Stimulated activated CD4-positive, alpha-beta T cell treated with anti-CD3 and anti-CD28 coated beads, Interleukin-1b, Interleukin-23, amount 100 ng/mL, for 48 hours (primary cell): ENCODE results near the gene GAL3ST3.
"Not testable (repeated sequence)": the region's sequence is repeated elsewhere in the genome, so short reads cannot be mapped to it uniquely, and the experiment has no call there.

ENCODE experiments used
- DNase-seq: peaks from one replicate; pipeline ENCODE4 v3.0.0-alpha.2; 2020

GAL3ST3 gene, protein sequence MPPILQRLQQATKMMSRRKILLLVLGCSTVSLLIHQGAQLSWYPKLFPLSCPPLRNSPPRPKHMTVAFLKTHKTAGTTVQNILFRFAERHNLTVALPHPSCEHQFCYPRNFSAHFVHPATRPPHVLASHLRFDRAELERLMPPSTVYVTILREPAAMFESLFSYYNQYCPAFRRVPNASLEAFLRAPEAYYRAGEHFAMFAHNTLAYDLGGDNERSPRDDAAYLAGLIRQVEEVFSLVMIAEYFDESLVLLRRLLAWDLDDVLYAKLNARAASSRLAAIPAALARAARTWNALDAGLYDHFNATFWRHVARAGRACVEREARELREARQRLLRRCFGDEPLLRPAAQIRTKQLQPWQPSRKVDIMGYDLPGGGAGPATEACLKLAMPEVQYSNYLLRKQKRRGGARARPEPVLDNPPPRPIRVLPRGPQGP

GRCh38 chr11:66048547-66049323 lies at the start of gene GAL3ST3:
Gene GAL3ST3 (minus strand): TSS chr11:66049161. CDS start chr11:66045415, 3,746 bp downstream.
- no peak for DNase-seq

- not testable (repeated sequence) for DNase-seq
These were observed 43.2 kb upstream of the GAL3ST3 start for GRCh38 chr11:66092125-66092524.

GRCh38 chr11:66090288-66090687 lies 41.3 kb upstream of the GAL3ST3 start:
- DNase-seq: no peak

GRCh38 chr11:66089067-66089466 lies 40.1 kb upstream of the GAL3ST3 start:
- DNase-seq: no peak

GRCh38 chr11:66087148-66087908 lies 38.4 kb upstream of the GAL3ST3 start:
- no peak for DNase-seq

- no peak for DNase-seq
These were observed 36.0 kb upstream of the GAL3ST3 start for GRCh38 chr11:66084821-66085475.

DNA sequence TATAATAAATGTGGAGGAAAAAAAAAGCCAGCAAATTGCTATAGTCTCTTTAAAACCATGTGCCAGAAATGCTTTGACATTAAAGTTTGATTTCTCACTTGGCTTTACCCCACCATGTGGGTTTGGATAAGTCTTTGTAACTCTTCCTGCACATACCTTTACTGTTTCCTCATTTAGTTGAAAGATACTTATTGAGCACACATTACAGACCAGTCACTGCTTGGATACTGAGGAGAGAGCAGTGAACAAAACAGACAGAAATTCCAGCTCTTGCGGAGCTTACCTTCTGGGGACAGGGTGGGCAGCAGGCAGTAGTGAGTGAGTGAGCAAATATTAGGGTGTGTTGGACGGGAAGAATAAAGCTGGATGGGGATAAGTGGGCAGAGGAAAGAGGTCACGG lies 34.8 kb upstream of the GAL3ST3 start:
- no peak for DNase-seq

GRCh38 chr11:66082946-66083698 lies 34.2 kb upstream of the GAL3ST3 start:
- no peak for DNase-seq

DNA sequence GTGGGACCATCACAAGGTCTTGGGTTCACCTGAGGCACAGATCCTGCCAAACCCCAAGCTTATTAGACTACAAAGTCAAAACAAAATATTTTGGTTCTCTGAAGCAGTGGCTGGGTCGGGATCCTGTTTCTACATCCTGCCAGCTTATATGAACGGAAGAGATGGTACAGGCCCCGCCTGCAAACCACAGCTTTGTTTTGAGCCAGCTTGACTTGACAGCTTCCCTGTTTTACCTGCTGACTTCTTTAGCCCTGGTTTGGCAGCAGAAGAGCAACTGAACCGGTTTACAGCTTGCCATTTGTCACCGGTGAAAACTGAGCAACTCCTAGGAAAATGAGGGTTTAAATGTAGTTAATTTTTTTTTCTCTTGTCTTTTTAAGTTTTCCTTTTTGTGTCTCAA lies 32.5 kb upstream of the GAL3ST3 start:
- DNase-seq: peak; percentile 67

- DNase-seq: peak; percentile 59
These were observed 31.3 kb upstream of the GAL3ST3 start for GRCh38 chr11:66080055-66080817.

- not testable (repeated sequence) for DNase-seq
These were observed 30.0 kb upstream of the GAL3ST3 start for GRCh38 chr11:66078949-66079348.

DNA sequence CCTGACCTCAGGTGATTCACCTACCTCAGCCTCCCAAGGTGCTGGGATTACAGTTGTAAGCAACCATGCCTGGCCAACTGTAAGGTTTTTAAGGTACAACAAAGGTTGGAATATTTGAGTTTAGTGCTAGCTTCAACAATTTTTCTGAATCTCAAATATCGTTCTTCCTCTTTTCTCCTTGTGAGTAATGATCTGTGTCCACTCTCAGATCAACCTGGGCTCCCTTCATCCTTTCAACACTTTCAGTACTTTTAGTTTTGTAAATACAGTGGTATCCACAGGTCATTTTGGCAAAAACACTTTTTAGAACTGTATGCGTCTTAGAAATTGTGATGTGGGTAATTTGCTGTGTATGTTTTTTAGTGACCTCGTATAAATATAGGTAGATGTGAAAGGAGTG lies 29.0 kb upstream of the GAL3ST3 start:
- DNase-seq: no peak

DNA sequence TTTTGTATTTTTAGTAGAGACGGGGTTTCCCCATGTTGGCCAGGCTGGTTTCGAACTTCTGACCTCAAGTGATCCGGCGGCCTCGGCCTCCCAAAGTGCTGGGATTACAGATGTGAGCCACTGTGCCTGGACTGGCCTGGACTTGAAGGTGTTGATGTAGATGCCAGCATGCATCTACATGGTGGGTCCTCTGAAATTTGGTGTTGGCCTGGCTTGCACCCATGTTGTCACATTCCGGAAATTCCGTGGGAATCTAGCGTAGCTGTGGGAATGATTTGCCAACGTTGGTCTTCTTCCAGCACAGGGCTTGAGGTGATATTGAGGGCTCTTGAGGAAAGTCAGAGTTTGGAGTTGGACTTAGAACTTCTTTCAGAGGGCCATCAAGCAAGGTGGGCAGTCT lies 27.6 kb upstream of the GAL3ST3 start:
- no peak for DNase-seq

DNA sequence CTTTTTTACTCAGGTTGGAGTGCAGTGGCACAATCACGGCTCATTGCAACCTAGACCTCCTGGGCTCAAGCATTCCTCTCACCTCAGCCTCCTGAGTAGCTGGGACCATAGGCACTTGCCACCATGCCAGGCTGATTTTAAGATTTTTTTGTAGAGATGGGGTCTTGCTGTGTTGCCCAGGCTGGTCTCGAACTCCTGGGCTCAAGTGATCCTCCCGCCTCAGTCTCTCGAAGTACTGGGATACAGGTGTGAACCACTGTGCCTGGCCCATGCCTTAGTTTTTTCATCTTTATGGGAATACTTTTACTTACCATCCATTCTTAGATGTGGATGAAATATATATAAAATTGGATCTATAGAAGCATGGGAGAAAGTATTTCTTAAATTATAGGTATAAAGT lies 26.3 kb upstream of the GAL3ST3 start:
- no peak for DNase-seq

GRCh38 chr11:66073669-66074068 lies 24.7 kb upstream of the GAL3ST3 start:
- peak; percentile 28 for DNase-seq

- DNase-seq: no peak
These were observed 23.6 kb upstream of the GAL3ST3 start for GRCh38 chr11:66072518-66072917.

DNA sequence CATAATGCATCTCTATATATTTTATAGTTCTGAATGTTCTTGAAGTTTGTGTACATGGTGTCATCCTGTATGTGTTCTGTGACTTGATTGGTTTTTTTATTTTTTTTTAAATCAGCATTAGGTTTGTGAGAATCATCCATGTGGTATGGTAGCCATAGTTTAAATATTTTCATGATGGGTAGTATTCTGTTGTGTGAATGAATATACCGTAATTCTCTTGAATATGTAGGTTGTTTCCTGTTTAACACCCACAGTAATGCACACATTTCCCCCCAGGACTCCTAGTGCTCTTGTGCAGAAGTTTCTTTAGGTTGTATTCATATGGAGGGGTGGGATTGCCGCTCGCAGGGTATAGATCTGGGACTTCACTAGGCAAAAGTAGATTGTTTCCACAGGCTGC lies 23.1 kb upstream of the GAL3ST3 start:
- no peak for DNase-seq

DNA sequence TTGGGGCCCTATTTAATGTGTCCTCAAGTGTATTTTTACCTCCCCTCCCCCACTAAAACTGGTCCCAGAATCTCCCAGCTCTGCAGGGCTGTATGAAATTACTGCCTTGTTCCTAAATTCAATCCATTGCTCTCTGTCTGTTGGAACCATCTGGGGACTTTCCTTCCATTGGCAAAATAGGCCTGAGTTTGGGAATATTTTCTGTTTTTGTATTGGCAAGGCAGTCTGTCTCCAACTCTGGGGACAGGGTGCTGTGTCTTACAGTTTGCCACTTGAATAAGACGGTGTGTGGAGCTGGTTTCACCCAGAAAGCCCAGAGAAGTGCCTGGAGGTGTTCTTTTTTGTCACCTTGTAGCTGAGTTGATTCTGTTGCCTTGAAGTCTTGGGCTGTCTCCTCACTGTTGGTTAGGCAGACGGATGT lies 22.4 kb upstream of the GAL3ST3 start:
- no peak for DNase-seq

DNA sequence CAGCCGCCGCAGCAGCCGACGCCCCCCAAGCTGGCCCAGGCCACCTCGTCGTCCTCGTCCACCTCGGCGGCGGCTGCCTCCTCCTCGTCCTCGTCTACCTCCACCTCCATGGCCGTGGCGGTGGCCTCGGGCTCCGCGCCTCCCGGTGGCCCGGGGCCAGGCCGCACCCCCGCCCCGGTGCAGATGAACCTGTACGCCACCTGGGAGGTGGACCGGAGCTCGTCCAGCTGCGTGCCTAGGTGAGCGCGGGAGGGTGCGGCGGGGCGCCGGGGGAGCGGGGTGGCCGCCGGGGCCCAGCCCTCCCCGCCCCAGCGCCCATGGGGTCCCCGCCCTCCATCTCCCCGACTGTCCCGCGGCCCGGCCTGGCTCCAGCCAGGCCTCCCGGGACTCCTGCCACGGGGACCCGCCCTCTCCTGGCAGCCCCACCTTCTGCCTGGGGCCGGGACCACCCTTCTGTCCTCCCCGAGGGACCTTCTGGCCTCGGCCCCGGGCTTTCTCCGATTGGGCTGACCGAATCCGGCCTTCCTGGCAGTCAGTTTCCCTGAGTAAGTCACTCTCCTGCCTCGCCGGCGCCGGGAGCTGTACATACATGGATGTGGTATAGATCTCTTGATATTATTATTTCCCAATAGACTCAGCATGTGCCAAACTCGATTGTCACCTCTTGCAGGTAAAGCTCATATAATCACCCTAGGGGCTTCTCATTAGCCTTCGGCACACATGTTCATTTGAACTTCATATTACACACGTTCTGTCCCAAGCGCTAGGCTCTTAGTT lies 21.8 kb upstream of the GAL3ST3 start:
- DNase-seq: no peak
